Brain microvascular endothelial cell (primary cell): ENCODE measurements around the gene HABP4.

Source experiments
- DNase-seq: peaks from one replicate; pipeline ENCODE4 v3.0.0-alpha.2; 2020
- H3K27ac ChIP-seq: fragments of 250-450 bp; sonication (Bioruptor Pico); 2 replicates; pipeline ENCODE4 v1.5.1; 2020; ENCODE audit warnings: mild to moderate bottlenecking, moderate library complexity
- H3K27me3 ChIP-seq: fragments of 250-450 bp; sonication (Bioruptor Pico); replicated peaks from 2 replicates; pipeline ENCODE4 v1.5.1; 2020; ENCODE audit warnings: mild to moderate bottlenecking
- H3K36me3 ChIP-seq: fragments of 250-450 bp; sonication (Bioruptor Pico); replicated peaks from 2 replicates; pipeline ENCODE4 v1.5.1; 2020; ENCODE audit warnings: mild to moderate bottlenecking
- H3K4me3 ChIP-seq: 2 replicates; pipeline ENCODE4 v1.5.1; 2011; ENCODE audit warnings: low read depth, mild to moderate bottlenecking, control low read depth, low read length, moderate library complexity
- in situ Hi-C: cut with HindIII; loops from 2 replicates; pipeline ENCODE4 v1.10.0; 2017; ENCODE audit warnings: low sequenced_read_pairs, low pct_ligation_motif_present
- TF ChIP-seq, protein P1 (sequence below): IDR thresholded peaks from 2 replicates; pipeline ENCODE4 v1.5.1; 2011; ENCODE audit warnings: low read depth, mild to moderate bottlenecking, moderate library complexity, low read length, control low read depth, inconsistent platforms; ENCODE audit errors: missing control alignments

Gene HABP4, protein sequence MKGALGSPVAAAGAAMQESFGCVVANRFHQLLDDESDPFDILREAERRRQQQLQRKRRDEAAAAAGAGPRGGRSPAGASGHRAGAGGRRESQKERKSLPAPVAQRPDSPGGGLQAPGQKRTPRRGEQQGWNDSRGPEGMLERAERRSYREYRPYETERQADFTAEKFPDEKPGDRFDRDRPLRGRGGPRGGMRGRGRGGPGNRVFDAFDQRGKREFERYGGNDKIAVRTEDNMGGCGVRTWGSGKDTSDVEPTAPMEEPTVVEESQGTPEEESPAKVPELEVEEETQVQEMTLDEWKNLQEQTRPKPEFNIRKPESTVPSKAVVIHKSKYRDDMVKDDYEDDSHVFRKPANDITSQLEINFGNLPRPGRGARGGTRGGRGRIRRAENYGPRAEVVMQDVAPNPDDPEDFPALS

DNA sequence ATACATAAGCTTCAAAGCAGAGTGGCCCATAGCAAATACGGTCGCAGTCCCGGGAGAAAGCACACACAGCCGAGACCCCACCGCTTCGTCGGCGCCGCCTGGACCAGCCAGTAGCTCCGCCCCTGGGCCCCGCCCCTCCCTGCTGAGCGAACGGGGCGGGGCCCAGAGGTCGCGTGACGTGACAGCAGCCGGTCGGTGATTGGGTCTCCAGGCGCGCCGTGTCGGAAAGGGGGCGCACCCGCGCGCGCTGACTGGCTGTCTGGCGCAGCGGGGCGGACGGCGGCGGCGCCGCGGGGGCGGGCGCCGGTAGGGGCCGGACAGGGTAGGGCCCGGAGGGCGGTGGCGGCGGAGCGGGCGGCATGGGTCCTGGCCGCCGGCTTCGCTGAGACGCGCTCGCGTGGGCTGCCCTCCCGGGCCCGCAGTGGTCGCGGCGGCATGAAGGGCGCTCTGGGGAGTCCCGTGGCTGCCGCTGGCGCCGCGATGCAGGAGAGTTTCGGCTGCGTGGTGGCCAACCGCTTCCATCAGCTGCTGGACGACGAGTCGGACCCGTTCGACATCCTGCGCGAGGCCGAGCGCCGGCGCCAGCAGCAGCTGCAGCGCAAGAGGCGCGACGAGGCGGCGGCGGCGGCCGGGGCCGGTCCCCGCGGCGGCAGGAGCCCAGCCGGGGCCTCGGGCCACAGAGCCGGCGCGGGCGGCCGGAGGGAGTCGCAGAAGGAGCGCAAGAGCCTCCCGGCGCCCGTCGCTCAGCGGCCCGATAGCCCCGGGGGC lies at the start of gene HABP4:
Gene HABP4 (plus strand): TSS at position 325 of the 768 bp plus-strand sequence. CDS start 111 bp downstream, at position 436.
- Histone ChIP-seq H3K36me3 (no peaks in the 10 kb centered on the region), H3K27ac (peak within 1 kb of the TSS; percentile 65), H3K27me3 (no peaks in the 10 kb centered on the region), H3K4me3 (peak within 1 kb of the TSS; percentile 73)
- in situ Hi-C loops: no loop called here
- TF ChIP-seq, protein P1, sequence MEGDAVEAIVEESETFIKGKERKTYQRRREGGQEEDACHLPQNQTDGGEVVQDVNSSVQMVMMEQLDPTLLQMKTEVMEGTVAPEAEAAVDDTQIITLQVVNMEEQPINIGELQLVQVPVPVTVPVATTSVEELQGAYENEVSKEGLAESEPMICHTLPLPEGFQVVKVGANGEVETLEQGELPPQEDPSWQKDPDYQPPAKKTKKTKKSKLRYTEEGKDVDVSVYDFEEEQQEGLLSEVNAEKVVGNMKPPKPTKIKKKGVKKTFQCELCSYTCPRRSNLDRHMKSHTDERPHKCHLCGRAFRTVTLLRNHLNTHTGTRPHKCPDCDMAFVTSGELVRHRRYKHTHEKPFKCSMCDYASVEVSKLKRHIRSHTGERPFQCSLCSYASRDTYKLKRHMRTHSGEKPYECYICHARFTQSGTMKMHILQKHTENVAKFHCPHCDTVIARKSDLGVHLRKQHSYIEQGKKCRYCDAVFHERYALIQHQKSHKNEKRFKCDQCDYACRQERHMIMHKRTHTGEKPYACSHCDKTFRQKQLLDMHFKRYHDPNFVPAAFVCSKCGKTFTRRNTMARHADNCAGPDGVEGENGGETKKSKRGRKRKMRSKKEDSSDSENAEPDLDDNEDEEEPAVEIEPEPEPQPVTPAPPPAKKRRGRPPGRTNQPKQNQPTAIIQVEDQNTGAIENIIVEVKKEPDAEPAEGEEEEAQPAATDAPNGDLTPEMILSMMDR: no peak
- peak; percentile 90 for DNase-seq

DNA sequence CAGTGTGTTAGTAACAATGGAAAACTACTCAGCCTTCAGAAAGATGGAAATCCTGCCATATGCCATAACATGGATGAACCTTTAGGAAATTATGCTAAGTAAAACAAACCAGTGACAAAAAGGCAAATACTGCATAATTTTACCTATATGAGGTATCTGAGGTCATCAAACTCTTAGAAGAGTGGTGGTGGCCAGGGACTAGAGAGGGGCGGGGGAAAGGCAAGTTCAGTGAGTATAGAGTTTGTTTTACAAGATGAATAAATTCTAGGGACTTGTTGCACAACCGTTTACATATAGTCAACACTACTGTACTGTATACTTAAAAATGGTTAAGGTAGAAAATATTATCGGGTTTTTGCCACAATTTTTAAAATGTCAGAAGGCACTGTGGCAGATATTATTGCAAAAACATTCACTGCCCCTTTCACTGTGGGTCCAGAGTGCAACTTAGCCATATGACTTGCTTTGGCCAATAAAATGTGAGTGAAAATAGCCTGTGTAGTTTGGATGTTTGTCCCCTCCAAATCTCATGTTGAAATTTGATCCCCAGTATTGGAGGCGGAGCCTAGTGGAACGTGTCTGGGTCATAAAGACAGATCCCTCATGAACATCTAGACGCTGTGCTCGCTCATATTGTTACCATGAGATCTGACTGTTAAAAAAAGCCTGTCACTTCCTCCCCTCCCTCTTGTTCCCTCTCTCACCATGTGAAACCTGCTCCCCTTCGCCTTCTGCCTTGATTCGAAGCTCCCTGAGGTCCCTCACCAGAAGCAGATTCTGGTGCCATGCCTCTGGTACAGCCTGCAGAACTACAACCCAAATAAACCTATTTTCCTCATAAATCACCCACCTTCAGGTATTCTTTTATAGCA lies 41.3 kb upstream of the HABP4 start:
- TF ChIP-seq, protein P1: no peak
- Histone ChIP-seq H3K27ac (no peak overlapping the region), H3K27me3 (no peaks in the 10 kb centered on the region), H3K36me3 (no peaks in the 10 kb centered on the region), H3K4me3 (no peak overlapping the region)
- in situ Hi-C loops: no loop called here
- no peak for DNase-seq

DNA sequence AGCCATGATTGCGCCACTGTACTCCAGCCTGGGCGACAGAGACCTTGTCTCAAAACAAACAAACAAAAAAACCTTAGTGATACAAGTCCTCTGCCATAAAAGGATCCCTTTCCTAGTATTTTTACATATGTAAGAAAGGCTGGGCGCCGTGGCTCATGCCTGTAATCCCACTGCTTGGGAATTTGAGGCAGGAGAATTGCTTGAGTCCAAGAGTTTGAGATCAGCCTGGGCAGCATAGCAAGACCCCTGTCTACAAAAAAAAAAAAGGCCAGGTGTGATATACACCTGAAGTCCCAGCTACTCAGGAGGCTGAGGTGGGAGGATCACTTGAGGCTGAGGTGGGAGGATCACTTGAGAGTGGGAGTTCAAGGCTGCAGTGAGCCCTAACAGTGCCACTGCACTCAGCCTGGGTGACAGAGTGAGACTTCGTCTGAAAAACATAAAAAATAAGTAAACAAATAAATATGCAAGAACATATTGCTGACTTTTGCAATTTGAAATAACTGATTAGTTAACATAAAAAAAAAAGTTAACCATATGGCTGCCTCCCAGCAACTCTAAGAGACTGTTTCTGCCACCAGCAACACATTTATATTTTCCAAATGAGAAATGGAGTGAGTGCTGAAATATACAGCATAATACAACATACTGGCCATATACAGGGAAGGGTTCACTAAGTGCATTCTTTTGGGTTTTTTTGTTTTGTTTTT lies 38.7 kb upstream of the HABP4 start:
- Histone ChIP-seq H3K27me3 (no peaks in the 10 kb centered on the region), H3K36me3 (no peaks in the 10 kb centered on the region), H3K4me3 (no peak overlapping the region), H3K27ac (no peak overlapping the region)
- DNase-seq: no peak
- TF ChIP-seq, protein P1: no peak
- in situ Hi-C loops: no loop called here

DNA sequence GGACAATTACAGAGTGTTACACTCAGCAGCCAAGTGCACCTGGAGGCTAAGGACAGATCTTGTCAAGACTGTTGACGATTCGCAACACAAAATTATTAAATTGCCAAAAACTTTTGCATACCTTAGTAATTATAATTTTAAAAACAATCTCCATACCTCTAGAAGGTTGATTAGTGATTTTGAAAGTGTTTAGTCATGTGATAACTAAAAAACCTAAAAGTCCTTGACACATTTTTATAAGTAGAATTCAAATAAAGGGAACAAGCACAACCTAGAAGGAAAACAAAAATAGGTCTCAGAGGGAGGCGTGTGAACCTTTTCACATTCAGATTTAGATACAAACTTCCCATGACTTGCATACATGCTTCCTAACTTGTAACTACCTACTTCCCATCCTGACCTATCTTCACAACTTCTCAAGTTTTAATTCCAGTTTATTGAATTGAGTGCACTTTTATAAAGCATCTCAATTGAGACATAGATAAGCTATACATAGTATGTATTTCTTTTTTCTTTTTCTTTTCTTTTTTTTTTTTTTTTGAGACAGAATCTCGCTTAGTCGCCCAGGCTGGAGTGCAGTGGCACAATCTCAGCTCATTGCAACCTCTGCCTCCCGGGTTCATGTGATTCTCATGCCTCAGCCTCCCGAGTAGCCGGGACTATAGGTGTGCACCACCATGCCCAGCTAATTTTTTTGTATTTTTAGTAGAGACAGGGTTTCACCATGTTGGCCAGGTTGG lies 37.6 kb upstream of the HABP4 start:
- in situ Hi-C loops: no loop called here
- Histone ChIP-seq H3K27ac (no peak overlapping the region), H3K36me3 (no peaks in the 10 kb centered on the region)

More for the DNA sequence above, 37.6 kb upstream of the HABP4 start:
- H3K4me3 ChIP-seq: no peak overlapping the region
- H3K27me3 ChIP-seq: no peaks in the 10 kb centered on the region
- TF ChIP-seq, protein P1: no peak
- DNase-seq: no peak
